Activated CD4-positive, alpha-beta T cell treated with anti-CD3 and anti-CD28 coated beads for 36 hours (primary cell): ENCODE measurements around the gene HAPLN1. TPM values are rescaled to one million over a fixed set of nuclear protein-coding genes. Genes with fewer than 3 reads are reported as not detected.

Experiments used
- ATAC-seq: fragments of 200-7000 bp; cut with Tn5 transposase; one replicate; pipeline ENCODE4 v1.10.0; 2021; ENCODE audit warnings: mild to moderate bottlenecking, moderate library complexity
- CTCF ChIA-PET: fragments of 350-600 bp; sonication (Branson Sonifier 250); formaldehyde crosslinking; loops from one replicate; lab custom pipeline; 2021; ENCODE audit warnings: antibody characterized with exemption; lab: Charles Lee
- POLR2A ChIA-PET: fragments of 350-600 bp; sonication (Branson Sonifier 250); formaldehyde crosslinking; loops from one replicate; lab custom pipeline; 2021; ENCODE audit warnings: antibody characterized with exemption, inconsistent platforms; lab: Charles Lee
- DNase-seq: peaks from one replicate; pipeline ENCODE4 v3.0.0-alpha.2; 2020
- H3K27ac Mint-ChIP-seq: one replicate; pipeline ENCODE4 v1.8.0; 2021; ENCODE audit warnings: mixed read lengths
- H3K27me3 Mint-ChIP-seq: one replicate; pipeline ENCODE4 v1.8.0; 2021; ENCODE audit warnings: mixed read lengths
- H3K36me3 Mint-ChIP-seq: one replicate; pipeline ENCODE4 v1.8.0; 2021; ENCODE audit warnings: low read depth, mixed read lengths
- H3K4me1 Mint-ChIP-seq: one replicate; pipeline ENCODE4 v1.8.0; 2021; ENCODE audit warnings: mixed read lengths
- H3K4me3 Mint-ChIP-seq: one replicate; pipeline ENCODE4 v1.8.0; 2021; ENCODE audit warnings: mild to moderate bottlenecking, moderate library complexity, mixed read lengths
- H3K9me3 Mint-ChIP-seq: one replicate; pipeline ENCODE4 v1.8.0; 2021; ENCODE audit warnings: low read depth, mixed read lengths
- intact Hi-C, 2 experiments: fragments of 100-400 bp; cut with DNase I in 1 of 2; cut with micrococcal nuclease in 1 of 2; formaldehyde crosslinking; loops; one replicate each; pipeline versions ENCODE4 v1.14.2 to v1.15.1; 2022 to 2024; cut with DNase I, micrococcal nuclease
- total RNA-seq, 2 experiments: library from RNA; stranded (reverse); gene quantifications; one replicate each; pipeline ENCODE4 v1.2.3, GENCODE V29; 2021

The HAPLN1 gene
- total RNA-seq, 2 experiments from 2014 or later: not detected

- ChIA-PET POLR2A (no interaction called here), CTCF (no interaction called here)
- no peaks in the 10 kb centered on the region for H3K36me3 Mint-ChIP-seq
- DNase-seq (no peak), ATAC-seq (no peak)
- no peaks in the 10 kb centered on the region for H3K9me3 Mint-ChIP-seq
- no peak overlapping the region for H3K4me3 Mint-ChIP-seq
- intact Hi-C loops: no loop called here
- no peak overlapping the region for H3K27ac Mint-ChIP-seq
- peaks cover 6% of the 10 kb centered on the region for H3K27me3 Mint-ChIP-seq
- no peaks in the 10 kb centered on the region for H3K4me1 Mint-ChIP-seq
Observed at GRCh38 chr5:83683836-83684235, 36.8 kb downstream of the HAPLN1 start.

DNA sequence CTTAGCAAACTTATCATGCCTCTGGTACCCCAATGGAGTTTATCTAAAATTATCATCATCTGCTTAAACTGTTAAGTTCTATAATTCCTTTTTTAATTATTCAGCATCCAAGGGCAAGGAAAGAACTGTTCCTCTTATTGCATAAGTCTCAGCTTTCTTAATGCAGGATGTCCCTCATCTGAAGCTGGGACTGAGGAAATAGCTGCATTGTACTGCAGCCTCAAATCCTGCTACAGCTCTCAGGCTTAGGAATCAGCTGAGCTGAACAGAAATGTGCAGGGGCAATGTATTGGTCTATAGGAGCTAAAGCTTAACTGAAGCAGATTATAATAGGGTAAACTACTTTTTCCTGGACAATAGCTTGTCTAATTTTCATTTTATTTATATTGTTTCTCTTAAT, 48.0 kb downstream of the HAPLN1 start:
- H3K27me3 Mint-ChIP-seq: peaks cover 10% of the 10 kb centered on the region
- intact Hi-C loops: no loop called here
- POLR2A ChIA-PET: no interaction called here

GRCh38 chr5:83672158-83672557, 48.5 kb downstream of the HAPLN1 start:
- CTCF ChIA-PET: interaction anchor here (0.7 kb wide), 1 partner anchor 1141 kb away, joined by 3 read pairs; no protein-coding TSS in a partner anchor
- ATAC-seq: no peak
- DNase-seq: no peak
- no peak overlapping the region for H3K27ac Mint-ChIP-seq
- no peak overlapping the region for H3K4me3 Mint-ChIP-seq
- no peaks in the 10 kb centered on the region for H3K36me3 Mint-ChIP-seq
- intact Hi-C loops: no loop called here
- no peaks in the 10 kb centered on the region for H3K9me3 Mint-ChIP-seq
- H3K27me3 Mint-ChIP-seq: peaks cover 10% of the 10 kb centered on the region
- POLR2A ChIA-PET: no interaction called here
- no peaks in the 10 kb centered on the region for H3K4me1 Mint-ChIP-seq

More for the DNA sequence above, 48.0 kb downstream of the HAPLN1 start:
- DNase-seq (no peak), ATAC-seq (no peak)
- Mint-ChIP-seq H3K9me3 (no peaks in the 10 kb centered on the region), H3K4me3 (no peak overlapping the region), H3K27ac (no peak overlapping the region), H3K4me1 (no peaks in the 10 kb centered on the region), H3K36me3 (no peaks in the 10 kb centered on the region)
- CTCF ChIA-PET: interaction anchor here (0.7 kb wide), 1 partner anchor 1140 kb away, joined by 3 read pairs; no protein-coding TSS in a partner anchor

- POLR2A ChIA-PET: no interaction called here
- Mint-ChIP-seq H3K9me3 (no peaks in the 10 kb centered on the region), H3K4me3 (no peak overlapping the region), H3K27ac (no peak overlapping the region), H3K4me1 (no peaks in the 10 kb centered on the region), H3K36me3 (no peaks in the 10 kb centered on the region), H3K27me3 (peaks cover 13% of the 10 kb centered on the region)
- intact Hi-C loops: no loop called here
- CTCF ChIA-PET: interaction anchor here (1.3 kb wide), 2 partner anchors 9 to 48 kb away, joined by 4 read pairs; no protein-coding TSS in a partner anchor
- ATAC-seq (no peak), DNase-seq (no peak)
Observed at GRCh38 chr5:83665631-83666030, 55.0 kb downstream of the HAPLN1 start.

DNA sequence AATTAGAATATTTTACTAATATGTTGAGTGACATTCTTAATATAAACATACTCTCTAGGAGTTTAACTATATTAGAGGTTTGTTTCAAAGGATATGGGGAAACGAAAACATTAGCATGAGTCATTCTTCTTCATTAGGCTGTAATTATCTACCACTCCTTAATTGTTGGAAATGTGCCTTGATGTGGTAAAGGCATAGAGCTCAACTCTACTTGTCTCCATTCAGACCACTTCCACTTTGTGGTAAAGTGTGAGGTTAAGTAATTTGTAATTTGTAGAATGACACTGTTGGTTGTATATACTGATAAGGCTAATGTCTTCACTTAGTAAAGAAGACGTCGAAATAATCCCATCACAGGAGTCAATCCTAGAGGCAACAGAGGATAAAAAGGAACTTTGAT, 58.1 kb downstream of the HAPLN1 start:
- intact Hi-C loops: no loop called here
- ATAC-seq (no peak), DNase-seq (no peak)
- POLR2A ChIA-PET: no interaction called here
- H3K9me3 Mint-ChIP-seq: no peaks in the 10 kb centered on the region
- H3K27ac Mint-ChIP-seq: no peak overlapping the region
- CTCF ChIA-PET: no interaction called here
- no peak overlapping the region for H3K4me3 Mint-ChIP-seq
- H3K4me1 Mint-ChIP-seq: no peaks in the 10 kb centered on the region
- peaks cover 5% of the 10 kb centered on the region for H3K27me3 Mint-ChIP-seq
- H3K36me3 Mint-ChIP-seq: no peaks in the 10 kb centered on the region

GRCh38 chr5:83657807-83658525, 62.7 kb downstream of the HAPLN1 start:
- CTCF ChIA-PET: no interaction called here

DNA sequence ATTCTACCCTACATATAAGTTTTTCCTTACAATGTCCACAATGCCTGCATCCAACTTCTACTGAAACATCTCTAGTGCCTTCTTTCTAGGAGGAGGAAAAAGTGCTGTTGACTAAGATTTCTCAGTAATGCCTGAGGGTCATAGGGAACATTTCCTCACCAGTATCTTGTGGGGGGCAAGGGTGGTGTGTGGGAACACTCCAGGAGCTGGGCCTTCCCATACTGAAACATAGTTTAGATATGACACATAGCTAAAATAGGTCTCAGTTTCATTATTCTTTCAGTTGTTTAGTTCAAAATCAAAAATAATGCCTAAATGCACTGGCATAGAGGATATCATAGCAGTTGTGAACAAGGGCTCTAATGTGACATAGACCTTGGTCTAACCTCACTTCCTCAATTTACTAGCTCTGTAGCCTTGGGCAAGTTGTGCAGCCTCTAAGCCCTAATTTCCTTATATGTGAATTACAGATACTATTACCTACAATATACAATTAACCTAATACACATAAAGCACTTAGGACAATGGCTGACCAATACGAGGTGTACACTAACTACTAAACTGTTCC, 66.1 kb downstream of the HAPLN1 start:
- ATAC-seq (no peak), DNase-seq (no peak)
- H3K27me3 Mint-ChIP-seq: peaks cover 4% of the 10 kb centered on the region
- H3K9me3 Mint-ChIP-seq: no peaks in the 10 kb centered on the region
- ChIA-PET POLR2A (no interaction called here), CTCF (no interaction called here)
- no peaks in the 10 kb centered on the region for H3K36me3 Mint-ChIP-seq
- H3K4me1 Mint-ChIP-seq: no peaks in the 10 kb centered on the region
- H3K27ac Mint-ChIP-seq: no peak overlapping the region
- intact Hi-C loops: no loop called here
- H3K4me3 Mint-ChIP-seq: no peak overlapping the region

More at GRCh38 chr5:83657807-83658525, 62.7 kb downstream of the HAPLN1 start:
- DNase-seq: no peak
- Mint-ChIP-seq H3K27me3 (peaks cover 3% of the 10 kb centered on the region), H3K27ac (no peak overlapping the region), H3K4me1 (no peaks in the 10 kb centered on the region), H3K4me3 (no peak overlapping the region), H3K9me3 (no peaks in the 10 kb centered on the region), H3K36me3 (no peaks in the 10 kb centered on the region)
- POLR2A ChIA-PET: no interaction called here
- ATAC-seq: no peak
- intact Hi-C loops: no loop called here

GRCh38 chr5:83653669-83654068, 67.0 kb downstream of the HAPLN1 start:
- no peak overlapping the region for H3K27ac Mint-ChIP-seq
- H3K9me3 Mint-ChIP-seq: no peaks in the 10 kb centered on the region
- CTCF ChIA-PET: no interaction called here
- H3K4me1 Mint-ChIP-seq: no peaks in the 10 kb centered on the region
- no peak overlapping the region for H3K4me3 Mint-ChIP-seq
- POLR2A ChIA-PET: no interaction called here
- intact Hi-C loops: no loop called here
- no peaks in the 10 kb centered on the region for H3K36me3 Mint-ChIP-seq
- no peak for DNase-seq
- peaks cover 4% of the 10 kb centered on the region for H3K27me3 Mint-ChIP-seq
- no peak for ATAC-seq

DNA sequence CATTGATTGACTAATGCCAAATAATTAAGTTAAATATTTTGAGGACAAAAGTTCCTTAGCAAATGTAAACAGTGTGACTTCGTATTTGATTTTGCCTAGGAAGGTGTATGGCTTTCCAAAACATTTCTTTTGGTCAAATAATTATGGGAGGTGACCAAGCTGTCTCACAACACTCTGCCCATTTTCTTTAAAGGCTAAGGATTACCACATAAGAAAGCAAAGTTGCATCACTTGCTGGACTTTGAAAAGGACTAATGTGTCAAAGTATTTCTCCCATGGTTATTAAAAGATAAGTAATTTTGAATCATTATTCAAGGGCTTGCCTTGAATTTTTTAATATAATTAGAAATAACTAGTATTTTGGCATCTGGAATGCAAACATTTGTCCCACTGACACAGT, 74.7 kb downstream of the HAPLN1 start:
- H3K27ac Mint-ChIP-seq: no peak overlapping the region
- H3K9me3 Mint-ChIP-seq: no peaks in the 10 kb centered on the region
- no peaks in the 10 kb centered on the region for H3K4me1 Mint-ChIP-seq
- POLR2A ChIA-PET: no interaction called here
- ATAC-seq (no peak), DNase-seq (no peak)
- CTCF ChIA-PET: no interaction called here
- H3K36me3 Mint-ChIP-seq: no peaks in the 10 kb centered on the region
- H3K4me3 Mint-ChIP-seq: no peak overlapping the region
- intact Hi-C loops: no loop called here
- peaks cover 3% of the 10 kb centered on the region for H3K27me3 Mint-ChIP-seq

DNA sequence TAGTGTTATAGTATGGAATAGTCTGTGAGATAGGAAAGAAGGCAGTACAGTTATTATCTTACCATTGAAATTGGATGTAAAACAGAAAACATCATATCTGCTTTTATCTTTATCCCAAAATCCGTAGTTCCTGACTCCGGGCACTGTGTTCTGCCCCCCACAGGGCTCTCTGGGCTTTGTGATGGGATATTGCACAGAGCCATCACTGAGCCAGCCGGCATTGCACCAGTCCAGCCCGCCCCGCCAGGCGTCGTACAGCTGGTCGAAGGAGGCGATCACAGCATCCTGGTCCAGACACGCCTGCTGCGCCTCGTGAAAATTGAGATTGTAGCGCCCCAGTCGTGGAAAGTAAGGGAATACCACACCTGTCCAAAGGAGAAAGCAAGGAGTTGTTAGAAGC, 76.4 kb downstream of the HAPLN1 start:
- intact Hi-C loops: no loop called here
- no peak for ATAC-seq
- DNase-seq: no peak
- H3K27ac Mint-ChIP-seq: no peak overlapping the region
- H3K27me3 Mint-ChIP-seq: peaks cover 3% of the 10 kb centered on the region
- no peaks in the 10 kb centered on the region for H3K36me3 Mint-ChIP-seq
- no peaks in the 10 kb centered on the region for H3K9me3 Mint-ChIP-seq
- H3K4me1 Mint-ChIP-seq: no peaks in the 10 kb centered on the region
- no peak overlapping the region for H3K4me3 Mint-ChIP-seq
- POLR2A ChIA-PET: no interaction called here
- CTCF ChIA-PET: no interaction called here

GRCh38 chr5:83641946-83642345, 78.7 kb downstream of the HAPLN1 start:
- H3K27ac Mint-ChIP-seq: no peak overlapping the region
- ChIA-PET POLR2A (no interaction called here), CTCF (no interaction called here)
- no peak overlapping the region for H3K4me3 Mint-ChIP-seq
- no peaks in the 10 kb centered on the region for H3K36me3 Mint-ChIP-seq
- intact Hi-C loops: no loop called here
- no peaks in the 10 kb centered on the region for H3K4me1 Mint-ChIP-seq
- peaks cover 8% of the 10 kb centered on the region for H3K27me3 Mint-ChIP-seq
- no peak for ATAC-seq
- no peak for DNase-seq
- H3K9me3 Mint-ChIP-seq: no peaks in the 10 kb centered on the region

GRCh38 chr5:83639911-83640310, 80.7 kb downstream of the HAPLN1 start:
- ATAC-seq (no peak), DNase-seq (no peak)
- no peaks in the 10 kb centered on the region for H3K4me1 Mint-ChIP-seq
- no peak overlapping the region for H3K4me3 Mint-ChIP-seq
- no peak overlapping the region for H3K27ac Mint-ChIP-seq
- POLR2A ChIA-PET: no interaction called here
- peaks cover 8% of the 10 kb centered on the region for H3K27me3 Mint-ChIP-seq
- CTCF ChIA-PET: interaction anchor here (1.6 kb wide), 1 partner anchor 10 kb away, joined by 3 read pairs; no protein-coding TSS in a partner anchor
- H3K36me3 Mint-ChIP-seq: no peaks in the 10 kb centered on the region
- no peaks in the 10 kb centered on the region for H3K9me3 Mint-ChIP-seq
- intact Hi-C loops: no loop called here
